K562 (cell line): ENCODE data around the gene EPS8. TPM values are rescaled to one million over a fixed set of nuclear protein-coding genes. Genes with fewer than 3 reads are reported as not detected.

Source experiments
- ATAC-seq: fragments of 200-7000 bp; cut with Tn5 transposase; 3 replicates; pipeline ENCODE4 v1.9.1; 2020; ENCODE audit warnings: moderate library complexity
- BruUV-seq: library from RNA; stranded (reverse); fragments of 400-500 nt; replicated peaks from 2 replicates; lab custom pipeline; 2021; lab: Mats Ljungman, UMichigan
- CTCF ChIA-PET: fragments of 300-600 bp; formaldehyde crosslinking; extraction: SDS; loops from one replicate; lab custom pipeline; 2021; ENCODE audit warnings: low intra/inter-chr PET ratio; lab: Yijun Ruan, JAX
- POLR2A ChIA-PET: fragments of 300-600, 350-650 bp; sonication (Branson Sonifier 250); formaldehyde crosslinking; extraction: SDS; loops from one replicate; lab custom pipeline; 2021; ENCODE audit warnings: antibody characterized with exemption, inconsistent platforms; lab: Yijun Ruan, JAX
- DNase-seq, 4 experiments: peaks; one replicate each; pipeline versions ENCODE4 v3.0.0 to v3.0.0-alpha.2; 2011 to 2018; ENCODE audit warnings: low spot score in 3 of 4, mixed read lengths in 3 of 4; ENCODE audit errors: extremely low read depth in 1 of 4
- FAIRE-seq: peaks from 2 replicates; lab custom pipeline; 2011; peaks lifted over from hg19 to GRCh38; lab: Jason Lieb, UNC
- H2AFZ ChIP-seq: 2 replicates; pipeline ENCODE4 v1.6.0; 2011; ENCODE audit warnings: low read depth, low read length, control low read depth, inconsistent platforms
- H3K27ac ChIP-seq: fragments of 200-600 bp; 3 replicates; pipeline ENCODE4 v1.8.0; 2011; ENCODE audit warnings: low read depth, mild to moderate bottlenecking, control low read depth, inconsistent platforms, low read length, moderate library complexity, mixed read lengths; ENCODE audit errors: extremely low read depth
- H3K27me3 ChIP-seq, 2 experiments: fragments of 300-600 bp in 1 of 2; 2 replicates in 1 of 2; 3 replicates in 1 of 2; pipeline versions ENCODE4 v1.6.0 to v1.8.0; 2011; ENCODE audit warnings: inconsistent platforms in 2 of 2, low read length in 2 of 2, mild to moderate bottlenecking in 1 of 2, mixed read lengths in 1 of 2, moderate library complexity in 1 of 2; ENCODE audit not compliant: control insufficient read depth in 2 of 2, insufficient read depth in 2 of 2
- H3K36me3 ChIP-seq: fragments of 300-600 bp; 3 replicates; pipeline ENCODE4 v1.8.0; 2011; ENCODE audit warnings: mild to moderate bottlenecking, low read length, inconsistent platforms; ENCODE audit not compliant: control insufficient read depth, insufficient read depth
- H3K4me1 ChIP-seq, 2 experiments: fragments of 200-600 bp in 1 of 2; replicated peaks in 1 of 2; 2 replicates in 1 of 2; 3 replicates in 1 of 2; pipeline versions ENCODE4 v1.5.1 to v1.8.0; 2011; ENCODE audit warnings: inconsistent platforms in 2 of 2, low read length in 2 of 2, mild to moderate bottlenecking in 1 of 2, mixed read lengths in 1 of 2, moderate library complexity in 1 of 2; ENCODE audit not compliant: control insufficient read depth in 2 of 2, insufficient read depth in 2 of 2
- H3K4me2 ChIP-seq: 2 replicates; pipeline ENCODE4 v1.6.1; 2011; ENCODE audit warnings: low read length, control low read depth, inconsistent platforms, mixed read lengths; ENCODE audit not compliant: insufficient read depth
- H3K4me3 ChIP-seq: fragments of 200-600 bp; sonication (generic), shearing (Covaris generic); 2 replicates; pipeline ENCODE4 v1.5.1; 2016; ENCODE audit warnings: control low read depth, inconsistent platforms
- H3K79me2 ChIP-seq: fragments of 200-600 bp; 3 replicates; pipeline ENCODE4 v1.8.0; 2011; ENCODE audit warnings: low read length, inconsistent platforms; ENCODE audit not compliant: control insufficient read depth, insufficient read depth
- H3K9ac ChIP-seq, 2 experiments: 2 replicates each; pipeline versions ENCODE4 v1.6.0 to v1.6.1; 2011; ENCODE audit warnings: low read depth in 2 of 2, low read length in 2 of 2, control low read depth in 1 of 2, inconsistent platforms in 1 of 2, mild to moderate bottlenecking in 1 of 2, mixed read lengths in 1 of 2; ENCODE audit not compliant: insufficient read depth in 1 of 2
- H3K9me1 ChIP-seq: one replicate; pipeline ENCODE4 v1.6.0; 2011; ENCODE audit warnings: inconsistent platforms, mild to moderate bottlenecking, low read length, moderate library complexity; ENCODE audit not compliant: control insufficient read depth, insufficient read depth
- H3K9me3 ChIP-seq: replicated peaks from 2 replicates; pipeline ENCODE4 v1.5.1; 2011; ENCODE audit warnings: low read depth, low read length, inconsistent platforms; ENCODE audit not compliant: control insufficient read depth, insufficient read depth
- H4K20me1 ChIP-seq: replicated peaks from 2 replicates; pipeline ENCODE4 v1.6.1; 2011; ENCODE audit warnings: low read length, inconsistent platforms, mixed read lengths; ENCODE audit not compliant: control insufficient read depth, insufficient read depth
- ADNP ChIP-seq: fragments of 200-800 bp; sonication (Bioruptor generic); IDR thresholded peaks from 2 replicates; pipeline ENCODE4 v1.6.1; 2016; ENCODE audit warnings: missing genetic modification characterization, missing compliant biosample characterization
- CCNT2 ChIP-seq: IDR thresholded peaks from 2 replicates; pipeline ENCODE4 v1.6.1; 2011; ENCODE audit warnings: borderline replicate concordance, low read depth, mild to moderate bottlenecking, moderate library complexity, mixed read lengths, low read length; ENCODE audit not compliant: insufficient read length; ENCODE audit errors: extremely low read depth
- CHD1 ChIP-seq: fragments of 200-600 bp; sonication (generic); IDR thresholded peaks from one replicate; pipeline ENCODE4 v1.6.1; 2012; ENCODE audit warnings: mild to moderate bottlenecking, moderate library complexity, low read length, inconsistent platforms
- CHD4 ChIP-seq: fragments of 200-600 bp; sonication (generic); IDR thresholded peaks from 3 replicates; pipeline ENCODE4 v1.6.1; 2012; ENCODE audit warnings: low read depth, mild to moderate bottlenecking, mixed read lengths, low read length, inconsistent platforms; ENCODE audit not compliant: insufficient read depth, insufficient replicate concordance, poor library complexity, severe bottlenecking
- CREBBP ChIP-seq: IDR thresholded peaks from one replicate; pipeline ENCODE4 v1.6.1; 2012; ENCODE audit warnings: low read depth, mild to moderate bottlenecking, control low read depth, inconsistent platforms, low read length
- ELF4 ChIP-seq: fragments of 450-650 bp; formaldehyde crosslinking; IDR thresholded peaks from 2 replicates; pipeline ENCODE4 v1.4.0; 2022; ENCODE audit warnings: missing genetic modification characterization
- ERF ChIP-seq: fragments of 450-650 bp; formaldehyde crosslinking; IDR thresholded peaks from 2 replicates; pipeline ENCODE4 v1.4.0; 2020; ENCODE audit warnings: mild to moderate bottlenecking, mixed read lengths
- FOXA1 ChIP-seq: fragments of 450-650 bp; IDR thresholded peaks from 2 replicates; pipeline ENCODE4 v1.6.1; 2016; ENCODE audit warnings: mild to moderate bottlenecking, borderline replicate concordance
- MCM2 ChIP-seq: fragments of 450-650 bp; IDR thresholded peaks from 2 replicates; pipeline ENCODE4 v1.6.1; 2017; ENCODE audit warnings: low read depth, mild to moderate bottlenecking
- PURB ChIP-seq: sonication (generic); formaldehyde crosslinking; IDR thresholded peaks from 2 replicates; pipeline ENCODE4 v1.9.0; 2021; ENCODE audit warnings: low read depth, mild to moderate bottlenecking, missing genetic modification reagents
- RAD21 ChIP-seq, 2 experiments: fragments of 250-450 bp in 1 of 2; fragments of 450-650 bp in 1 of 2; sonication (Bioruptor Pico) in 1 of 2; formaldehyde crosslinking in 1 of 2; IDR thresholded peaks in 1 of 2; conservative IDR thresholded peaks in 1 of 2; 2 replicates each; pipeline versions ENCODE4 v1.4.0 to v1.8.0; 2020 to 2022; ENCODE audit warnings: mild to moderate bottlenecking in 2 of 2, moderate library complexity in 1 of 2
- RB1 ChIP-seq: fragments of 450-650 bp; IDR thresholded peaks from 2 replicates; pipeline ENCODE4 v1.6.1; 2017; ENCODE audit warnings: low read depth, mild to moderate bottlenecking
- SNRNP70 ChIP-seq: fragments of 200-400 bp; formaldehyde crosslinking; optimal IDR thresholded peaks from 2 replicates; pipeline ENCODE3; 2017; ENCODE audit warnings: low read depth, low read length
- ZNF217 ChIP-seq: sonication (generic); formaldehyde crosslinking; IDR thresholded peaks from 2 replicates; pipeline ENCODE4 v1.8.0; 2022; ENCODE audit warnings: mild to moderate bottlenecking, missing genetic modification reagents
- ZNF695 ChIP-seq: fragments of 450-650 bp; formaldehyde crosslinking; IDR thresholded peaks from 2 replicates; pipeline ENCODE4 v1.4.0; 2020; ENCODE audit warnings: mild to moderate bottlenecking, moderate library complexity
- ZNF780A ChIP-seq: fragments of 250-450 bp; sonication (Bioruptor Pico); IDR thresholded peaks from 2 replicates; pipeline ENCODE4 v1.5.0; 2021; ENCODE audit warnings: mild to moderate bottlenecking
- WGBS: fragments of 100-300 bp; shearing (Covaris generic); methylation state at CpG from one replicate; pipeline ENCODE4 v1.1.6; 2016; ENCODE audit warnings: low coverage, mixed read lengths; ENCODE audit not compliant: insufficient coverage; ENCODE audit errors: missing lambda C conversion rate; 5-methylcytosine and 5-hydroxymethylcytosine counted together
- in situ Hi-C: fragments of 300-500 bp; cut with MboI; formaldehyde crosslinking; loops from 4 replicates; pipeline ENCODE4 v1.15.0; 2018; ENCODE audit warnings: inconsistent platforms, mixed read lengths
- intact Hi-C: fragments of 100-400 bp; cut with micrococcal nuclease; formaldehyde crosslinking; loops from 2 replicates; pipeline ENCODE4 v1.14.2; 2022
- polyA plus RNA-seq, 8 experiments: library from polyadenylated mRNA; depleted of rRNA in 4 of 8; stranded (reverse) in 5 of 8; unstranded in 3 of 8; fragments of >200 nt; fragmentation: Nextera tagmentation in 2 of 8; fragmentation: Illumina TruSeq in 1 of 8; extraction: Ambion mirVana in 2 of 8; extraction: Trizol in 1 of 8; gene quantifications; 2 replicates each; pipeline versions ENCODE4 v1.2.1 to v1.2.3, GENCODE V29; 2011 to 2014; ENCODE audit warnings: inconsistent platforms in 1 of 8, missing spikeins in 1 of 8
- total RNA-seq, 7 experiments: library from RNA; depleted of rRNA in 6 of 7; stranded (reverse); fragments of >200 nt in 6 of 7; fragmentation: Illumina TruSeq in 2 of 7; extraction: Trizol in 2 of 7; gene quantifications; 2 replicates each; pipeline versions ENCODE4 v1.2.1 to v1.2.3, GENCODE V29; 2011 to 2021; ENCODE audit warnings: low replicate concordance in 1 of 7
- TF ChIP-seq, protein P1 (sequence below): fragments of 450-650 bp; conservative IDR thresholded peaks from 2 replicates; pipeline ENCODE4 v1.6.1; 2016; ENCODE audit warnings: missing genetic modification characterization, low read depth, mild to moderate bottlenecking, missing compliant biosample characterization, moderate library complexity
- TF ChIP-seq, protein P2 (sequence below): fragments of 450-650 bp; IDR thresholded peaks from 2 replicates; pipeline ENCODE4 v1.7.0; 2016; ENCODE audit warnings: borderline replicate concordance

The EPS8 gene
- total and polyA plus RNA-seq, 9 of the 15 experiments (the other 6 are each of a cell fraction or from before 2014, with no cell fraction given), result 0.10 to 1.9 (median 0.33) TPM

DNA sequence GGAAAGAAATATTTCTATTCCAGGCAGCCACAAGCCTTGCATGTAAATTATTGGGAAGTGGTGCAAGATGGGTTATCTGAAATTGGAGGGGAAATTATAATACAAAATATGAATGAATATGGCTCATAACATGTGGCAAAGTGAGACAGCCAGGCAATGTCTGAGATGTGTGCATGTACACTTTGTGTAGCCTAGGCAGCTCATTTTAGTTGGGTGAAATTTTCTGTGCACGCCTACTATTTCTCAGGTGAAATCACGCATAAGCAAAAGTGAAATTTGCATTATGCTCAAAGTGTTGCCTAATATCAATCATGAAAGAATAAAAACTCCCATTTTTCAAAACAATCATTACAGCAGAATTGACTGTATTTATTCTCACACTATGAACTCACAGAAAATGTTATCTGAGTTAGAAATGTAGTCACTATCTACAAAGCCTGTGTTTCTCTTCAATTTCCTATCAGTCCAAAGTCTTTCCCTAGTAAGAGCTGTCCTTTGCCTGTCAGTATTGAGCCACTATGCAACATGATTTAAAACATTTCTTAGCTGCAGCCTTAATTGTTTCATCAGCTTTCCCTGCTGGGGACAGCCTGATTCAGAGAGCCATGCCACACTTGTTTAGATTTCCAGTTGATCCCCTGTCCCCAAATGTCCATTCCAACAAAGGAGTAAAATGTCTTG is 80.7 kb downstream of the EPS8 start (continued):
- TF ChIP-seq ELF4, result no peak
- no peak for TF ChIP-seq CHD4
- no peak for TF ChIP-seq SNRNP70
- no peak for TF ChIP-seq RB1

DNA sequence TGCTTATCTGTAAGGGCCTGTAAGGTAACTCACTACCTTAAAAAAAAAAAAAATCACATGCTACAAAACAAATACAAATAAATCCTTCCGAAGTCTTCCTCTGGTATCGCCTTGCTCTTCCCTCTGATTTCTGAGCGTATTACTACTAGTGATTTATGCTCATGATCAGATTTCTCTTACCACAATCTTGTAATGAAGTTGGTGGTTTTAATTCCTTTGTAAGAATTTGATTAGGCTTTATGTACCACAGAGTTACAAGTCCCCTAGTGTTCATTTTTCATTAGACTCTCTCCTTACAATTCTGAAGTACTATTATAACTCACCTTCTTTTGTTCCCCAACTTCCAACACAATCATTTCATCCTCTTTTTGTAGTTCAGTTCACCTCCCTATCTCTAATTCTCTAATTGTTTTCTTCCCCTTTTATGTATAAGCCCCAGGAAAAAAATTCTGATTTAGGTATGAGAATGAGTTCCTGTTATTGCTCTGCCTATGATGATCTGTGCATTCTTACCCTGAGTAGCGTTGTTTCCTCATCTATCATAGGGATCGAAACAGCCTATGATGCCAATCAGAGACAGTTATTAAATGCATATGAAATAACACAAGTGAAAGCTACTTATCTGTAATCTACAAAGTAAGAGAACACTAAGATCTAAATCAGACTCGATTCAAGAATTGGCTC is 81.5 kb downstream of the EPS8 start:
- Histone ChIP-seq H3K27me3 (no peaks in the 10 kb centered on the region), H2AFZ (no peak overlapping the region), H3K9me3 (no peaks in the 10 kb centered on the region), H3K4me2 (no peak overlapping the region), H3K36me3 (no peaks in the 10 kb centered on the region), H3K79me2 (no peaks in the 10 kb centered on the region), H3K9ac (no peak overlapping the region), H3K4me1 (no peaks in the 10 kb centered on the region), H3K9me1 (no peaks in the 10 kb centered on the region), H4K20me1 (no peaks in the 10 kb centered on the region), H3K4me3 (no peak overlapping the region), H3K27ac (no peak overlapping the region)
- BruUV-seq, result no TSS peak
- POLR2A ChIA-PET, result no interaction called here
- DNase-seq, result no peak
- in situ Hi-C loops, result no loop called here
- CTCF ChIA-PET, result no interaction called here
- ATAC-seq, result no peak
- no peak for FAIRE-seq
- intact Hi-C loops, result no loop called here
- WGBS, result 0% methylated on average over 6 of the region's 6 CpGs
- no peak for TF ChIP-seq RAD21 (CRISPR knock-in tag; conservative IDR thresholded peaks at IDR 0.05 in 1 of 2, IDR thresholded peaks at IDR 0.05 in 1 of 2)
- no peak for TF ChIP-seq ADNP (tag)
- TF ChIP-seq, protein P1, sequence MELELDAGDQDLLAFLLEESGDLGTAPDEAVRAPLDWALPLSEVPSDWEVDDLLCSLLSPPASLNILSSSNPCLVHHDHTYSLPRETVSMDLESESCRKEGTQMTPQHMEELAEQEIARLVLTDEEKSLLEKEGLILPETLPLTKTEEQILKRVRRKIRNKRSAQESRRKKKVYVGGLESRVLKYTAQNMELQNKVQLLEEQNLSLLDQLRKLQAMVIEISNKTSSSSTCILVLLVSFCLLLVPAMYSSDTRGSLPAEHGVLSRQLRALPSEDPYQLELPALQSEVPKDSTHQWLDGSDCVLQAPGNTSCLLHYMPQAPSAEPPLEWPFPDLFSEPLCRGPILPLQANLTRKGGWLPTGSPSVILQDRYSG (tag), result no peak
- TF ChIP-seq CREBBP, result no peak
- TF ChIP-seq, protein P2, sequence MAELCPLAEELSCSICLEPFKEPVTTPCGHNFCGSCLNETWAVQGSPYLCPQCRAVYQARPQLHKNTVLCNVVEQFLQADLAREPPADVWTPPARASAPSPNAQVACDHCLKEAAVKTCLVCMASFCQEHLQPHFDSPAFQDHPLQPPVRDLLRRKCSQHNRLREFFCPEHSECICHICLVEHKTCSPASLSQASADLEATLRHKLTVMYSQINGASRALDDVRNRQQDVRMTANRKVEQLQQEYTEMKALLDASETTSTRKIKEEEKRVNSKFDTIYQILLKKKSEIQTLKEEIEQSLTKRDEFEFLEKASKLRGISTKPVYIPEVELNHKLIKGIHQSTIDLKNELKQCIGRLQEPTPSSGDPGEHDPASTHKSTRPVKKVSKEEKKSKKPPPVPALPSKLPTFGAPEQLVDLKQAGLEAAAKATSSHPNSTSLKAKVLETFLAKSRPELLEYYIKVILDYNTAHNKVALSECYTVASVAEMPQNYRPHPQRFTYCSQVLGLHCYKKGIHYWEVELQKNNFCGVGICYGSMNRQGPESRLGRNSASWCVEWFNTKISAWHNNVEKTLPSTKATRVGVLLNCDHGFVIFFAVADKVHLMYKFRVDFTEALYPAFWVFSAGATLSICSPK, result no peak
- TF ChIP-seq CHD1, result no peak
- no peak for TF ChIP-seq PURB (CRISPR knock-in tag)
- TF ChIP-seq ZNF217 (CRISPR knock-in tag), result no peak
- no peak for TF ChIP-seq ZNF695 (CRISPR knock-in tag)
- no peak for TF ChIP-seq CCNT2
- TF ChIP-seq ERF, result no peak
- no peak for TF ChIP-seq FOXA1
- no peak for TF ChIP-seq MCM2
- TF ChIP-seq ZNF780A (CRISPR knock-in tag), result no peak
